ENCODE data around the gene WNK3.

The WNK3 gene

GRCh38 chrX:54291758-54292157 lies 66.1 kb downstream of the WNK3 start:
- no peaks in the 10 kb centered on the region for H3K9me3 Mint-ChIP-seq
- H3K4me3 Mint-ChIP-seq: no peak overlapping the region
- H3K27ac Mint-ChIP-seq: no peak overlapping the region
- no peaks in the 10 kb centered on the region for H3K4me1 Mint-ChIP-seq (ENCODE audit: low read depth)
- H3K27me3 Mint-ChIP-seq (ENCODE audit: low read depth): no peaks in the 10 kb centered on the region
- H3K36me3 Mint-ChIP-seq (ENCODE audit: low read depth): no peaks in the 10 kb centered on the region

- H3K4me3 Mint-ChIP-seq: no peak overlapping the region
- H3K27me3 Mint-ChIP-seq (ENCODE audit: low read depth): no peaks in the 10 kb centered on the region
- no peaks in the 10 kb centered on the region for H3K9me3 Mint-ChIP-seq
- H3K27ac Mint-ChIP-seq: no peak overlapping the region
- no peaks in the 10 kb centered on the region for H3K36me3 Mint-ChIP-seq (ENCODE audit: low read depth)
- H3K4me1 Mint-ChIP-seq (ENCODE audit: low read depth): no peaks in the 10 kb centered on the region
Observed at GRCh38 chrX:54288968-54289367, 68.9 kb downstream of the WNK3 start.

GRCh38 chrX:54288277-54288676 lies 69.6 kb downstream of the WNK3 start:
- Mint-ChIP-seq H3K4me3 (no peak overlapping the region), H3K27ac (no peak overlapping the region), H3K36me3 (ENCODE audit: low read depth) (no peaks in the 10 kb centered on the region), H3K27me3 (ENCODE audit: low read depth) (no peaks in the 10 kb centered on the region), H3K4me1 (ENCODE audit: low read depth) (no peaks in the 10 kb centered on the region), H3K9me3 (no peaks in the 10 kb centered on the region)

- Mint-ChIP-seq H3K4me3 (no peak overlapping the region), H3K27ac (no peak overlapping the region), H3K4me1 (ENCODE audit: low read depth) (no peaks in the 10 kb centered on the region), H3K9me3 (no peaks in the 10 kb centered on the region), H3K36me3 (ENCODE audit: low read depth) (no peaks in the 10 kb centered on the region), H3K27me3 (ENCODE audit: low read depth) (no peaks in the 10 kb centered on the region)
Observed at GRCh38 chrX:54281676-54282075, 76.2 kb downstream of the WNK3 start.

- Mint-ChIP-seq H3K36me3 (ENCODE audit: low read depth) (no peaks in the 10 kb centered on the region), H3K27me3 (ENCODE audit: low read depth) (no peaks in the 10 kb centered on the region), H3K4me3 (no peak overlapping the region), H3K27ac (no peak overlapping the region), H3K4me1 (ENCODE audit: low read depth) (no peaks in the 10 kb centered on the region), H3K9me3 (no peaks in the 10 kb centered on the region)
Observed at GRCh38 chrX:54280466-54280865, 77.4 kb downstream of the WNK3 start.

GRCh38 chrX:54271664-54272063 lies 86.2 kb downstream of the WNK3 start:
- Mint-ChIP-seq H3K27me3 (ENCODE audit: low read depth) (no peaks in the 10 kb centered on the region), H3K4me3 (no peak overlapping the region), H3K9me3 (no peaks in the 10 kb centered on the region), H3K4me1 (ENCODE audit: low read depth) (no peaks in the 10 kb centered on the region), H3K27ac (no peak overlapping the region), H3K36me3 (ENCODE audit: low read depth) (no peaks in the 10 kb centered on the region)

- Mint-ChIP-seq H3K27ac (no peak overlapping the region), H3K4me3 (no peak overlapping the region), H3K36me3 (ENCODE audit: low read depth) (no peaks in the 10 kb centered on the region), H3K9me3 (no peaks in the 10 kb centered on the region), H3K4me1 (ENCODE audit: low read depth) (no peaks in the 10 kb centered on the region), H3K27me3 (ENCODE audit: low read depth) (no peaks in the 10 kb centered on the region)
Observed at GRCh38 chrX:54248309-54248708, 109.5 kb downstream of the WNK3 start.

GRCh38 chrX:54246866-54247265 lies 111.0 kb downstream of the WNK3 start:
- Mint-ChIP-seq H3K27ac (no peak overlapping the region), H3K9me3 (no peaks in the 10 kb centered on the region), H3K27me3 (ENCODE audit: low read depth) (no peaks in the 10 kb centered on the region), H3K4me1 (ENCODE audit: low read depth) (no peaks in the 10 kb centered on the region), H3K36me3 (ENCODE audit: low read depth) (no peaks in the 10 kb centered on the region), H3K4me3 (no peak overlapping the region)

- H3K27ac Mint-ChIP-seq: no peak overlapping the region
- H3K36me3 Mint-ChIP-seq (ENCODE audit: low read depth): no peaks in the 10 kb centered on the region
- no peaks in the 10 kb centered on the region for H3K27me3 Mint-ChIP-seq (ENCODE audit: low read depth)
- H3K9me3 Mint-ChIP-seq: no peaks in the 10 kb centered on the region
- no peak overlapping the region for H3K4me3 Mint-ChIP-seq
- H3K4me1 Mint-ChIP-seq (ENCODE audit: low read depth): no peaks in the 10 kb centered on the region
Observed at GRCh38 chrX:54238588-54238987, 119.3 kb downstream of the WNK3 start.

- no peaks in the 10 kb centered on the region for H3K9me3 Mint-ChIP-seq
- no peak overlapping the region for H3K27ac Mint-ChIP-seq
- H3K36me3 Mint-ChIP-seq (ENCODE audit: low read depth): no peaks in the 10 kb centered on the region
- H3K4me1 Mint-ChIP-seq (ENCODE audit: low read depth): no peaks in the 10 kb centered on the region
- H3K4me3 Mint-ChIP-seq: no peak overlapping the region
- no peaks in the 10 kb centered on the region for H3K27me3 Mint-ChIP-seq (ENCODE audit: low read depth)
Observed at GRCh38 chrX:54237014-54237413, 120.8 kb downstream of the WNK3 start.

GRCh38 chrX:54230435-54231148 lies 127.3 kb downstream of the WNK3 start:
- no peaks in the 10 kb centered on the region for H3K27me3 Mint-ChIP-seq (ENCODE audit: low read depth)
- no peak overlapping the region for H3K27ac Mint-ChIP-seq
- H3K36me3 Mint-ChIP-seq (ENCODE audit: low read depth): no peaks in the 10 kb centered on the region
- H3K4me3 Mint-ChIP-seq: no peak overlapping the region
- no peaks in the 10 kb centered on the region for H3K4me1 Mint-ChIP-seq (ENCODE audit: low read depth)
- no peaks in the 10 kb centered on the region for H3K9me3 Mint-ChIP-seq

- Mint-ChIP-seq H3K36me3 (ENCODE audit: low read depth) (no peaks in the 10 kb centered on the region), H3K27ac (no peak overlapping the region), H3K9me3 (no peaks in the 10 kb centered on the region), H3K4me1 (ENCODE audit: low read depth) (no peaks in the 10 kb centered on the region), H3K27me3 (ENCODE audit: low read depth) (no peaks in the 10 kb centered on the region), H3K4me3 (no peak overlapping the region)
Observed at GRCh38 chrX:54223581-54223980, 134.3 kb downstream of the WNK3 start.

GRCh38 chrX:54213603-54214002 lies 144.2 kb downstream of the WNK3 start:
- H3K36me3 Mint-ChIP-seq (ENCODE audit: low read depth): no peaks in the 10 kb centered on the region
- no peak overlapping the region for H3K4me3 Mint-ChIP-seq
- no peaks in the 10 kb centered on the region for H3K9me3 Mint-ChIP-seq
- H3K27ac Mint-ChIP-seq: no peak overlapping the region
- H3K27me3 Mint-ChIP-seq (ENCODE audit: low read depth): no peaks in the 10 kb centered on the region
- H3K4me1 Mint-ChIP-seq (ENCODE audit: low read depth): no peaks in the 10 kb centered on the region

- H3K4me1 Mint-ChIP-seq (ENCODE audit: low read depth): no peaks in the 10 kb centered on the region
- no peak overlapping the region for H3K27ac Mint-ChIP-seq
- no peaks in the 10 kb centered on the region for H3K27me3 Mint-ChIP-seq (ENCODE audit: low read depth)
- no peaks in the 10 kb centered on the region for H3K36me3 Mint-ChIP-seq (ENCODE audit: low read depth)
- H3K9me3 Mint-ChIP-seq: no peaks in the 10 kb centered on the region
- no peak overlapping the region for H3K4me3 Mint-ChIP-seq
Observed at GRCh38 chrX:54208531-54208930, 149.3 kb downstream of the WNK3 start.

- Mint-ChIP-seq H3K27ac (no peak overlapping the region), H3K36me3 (ENCODE audit: low read depth) (no peaks in the 10 kb centered on the region), H3K4me3 (no peak overlapping the region), H3K9me3 (no peaks in the 10 kb centered on the region), H3K27me3 (ENCODE audit: low read depth) (peaks cover 9% of the 10 kb centered on the region), H3K4me1 (ENCODE audit: low read depth) (no peaks in the 10 kb centered on the region)
Observed at GRCh38 chrX:54198262-54198661, 159.6 kb downstream of the WNK3 start.

All from T-helper 1 cell treated with Interleukin-12 subunit alpha and Interleukin-12 subunit beta and Interleukin-4 antibody, amounts not matched to agents 30 μg/mL and 1 μg/mL, for 36 hours (primary cell).